ENCODE data around the gene CLDN6. TPM values are rescaled to one million over a fixed set of nuclear protein-coding genes. Genes with fewer than 3 reads are reported as not detected.
"Not testable (repeated sequence)": the region's sequence is repeated elsewhere in the genome, so short reads cannot be mapped to it uniquely, and the experiment has no call there.

The CLDN6 gene
- total and polyA plus RNA-seq, 7 experiments from 2014 or later, result not detected

DNA sequence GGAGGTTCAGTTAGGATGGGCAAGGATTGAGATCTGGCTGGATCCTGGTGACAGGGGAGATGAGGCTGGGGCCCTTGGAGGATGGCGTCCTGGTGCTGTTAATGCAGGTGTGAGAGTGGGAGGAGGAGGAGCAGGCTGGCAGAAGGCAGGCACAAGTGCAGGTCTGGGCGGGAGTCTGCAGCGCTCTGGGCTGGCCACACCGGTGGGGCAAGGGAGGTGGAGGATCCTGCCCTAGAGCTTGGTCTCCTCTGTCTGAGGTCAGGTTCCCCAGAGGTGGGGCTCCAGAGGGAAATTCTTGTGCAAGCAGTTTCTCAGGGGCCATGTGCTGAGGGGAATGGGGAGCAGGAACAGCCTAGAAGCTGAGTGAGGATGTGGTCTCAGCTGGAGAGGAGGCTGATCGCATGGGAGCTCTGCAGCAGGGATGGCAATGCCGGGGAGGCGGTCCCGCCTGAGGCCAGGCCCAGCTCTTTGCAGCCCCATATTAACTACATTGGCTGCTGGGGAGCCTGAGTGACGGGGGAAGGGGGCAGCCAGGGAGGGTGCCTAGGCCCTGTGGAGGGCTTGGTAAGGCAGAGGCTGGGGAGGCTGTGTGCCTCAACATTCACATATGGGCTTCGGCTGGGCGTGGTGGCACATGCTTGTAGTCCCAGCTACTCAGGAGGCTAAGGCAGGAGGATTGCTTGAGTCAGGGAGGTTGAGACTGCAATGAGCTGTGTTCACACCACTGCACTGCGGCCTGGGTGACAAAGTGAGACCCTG, 34.8 kb upstream of the CLDN6 start:
- POLR2A ChIA-PET; H3K9me3 ChIP-seq (ENCODE audit: control insufficient read depth in 2 of 3, low read length in 3 of 3); H3K27me3 ChIP-seq (ENCODE audit: control insufficient read depth in 2 of 2, insufficient read depth in 2 of 2, low read length in 2 of 2); CTCF ChIA-PET; H3K9me3 Mint-ChIP-seq; H3K27me3 Mint-ChIP-seq; H3K4me3 ChIP-seq (ENCODE audit: low read length); DNase-seq; H3K36me3 ChIP-seq (ENCODE audit: control insufficient read depth in 2 of 3, insufficient read depth in 3 of 3, low read length in 3 of 3); intact Hi-C loops (cut with micrococcal nuclease): not testable (repeated sequence)
- H3K27ac ChIP-seq (ENCODE audit: low read depth, low read length), result peak overlapping the region; percentile 29
- peaks cover 13 to 30% of the 10 kb centered on the region in 2 donors for H3K4me1 ChIP-seq (ENCODE audit: control insufficient read depth in 2 of 2, insufficient read depth in 2 of 2, low read length in 2 of 2)
- ATAC-seq, result peak; percentile 17
- peak overlapping the region in 2 of 10 donors; percentile 7 to 70 for H3K4me3 Mint-ChIP-seq
- H3K4me1 Mint-ChIP-seq, result peaks cover 20 to 72% (median 51%) of the 10 kb centered on the region in 7 donors
- peaks cover 0 to 60% (median 3%) of the 10 kb centered on the region in 5 donors for H3K36me3 Mint-ChIP-seq
- H3K27ac Mint-ChIP-seq, result peak overlapping the region in 4 of 9 donors; percentile 18 to 72 (median 43)

DNA sequence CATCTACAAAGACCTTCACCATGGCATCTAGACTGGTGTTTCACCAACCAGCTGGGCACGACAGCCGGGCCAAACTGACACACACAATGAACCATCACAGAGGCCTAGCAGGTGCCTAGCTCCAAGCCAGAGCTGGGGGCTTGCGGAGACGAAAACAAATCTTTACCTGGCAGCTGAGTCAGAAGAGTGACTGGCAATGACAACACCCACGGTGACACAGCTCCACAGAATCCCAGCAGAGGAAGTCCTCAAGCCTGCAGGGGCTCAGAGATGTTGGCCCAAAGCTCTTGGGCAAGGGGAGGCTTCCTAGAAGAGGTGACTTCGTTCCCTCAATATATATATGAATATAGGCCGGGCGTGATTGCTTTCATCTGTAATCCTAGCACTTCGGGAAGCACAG, 33.5 kb upstream of the CLDN6 start:
- no peak for ATAC-seq
- H3K4me3 Mint-ChIP-seq, result peak overlapping the region in 1 of 10 donors; percentile 70
- ChIA-PET CTCF (interaction anchor here (1.0 to 2.5 kb wide), 2 partner anchors 24 to 48 kb away, joined by 4 to 6 read pairs; no protein-coding TSS in a partner anchor), POLR2A (interaction anchor here (0.6 to 1.3 kb wide), 5 partner anchors 13 to 485 kb away, joined by 3 to 4 read pairs (median 3); partner anchors contain the start of gene IL32)
- H3K27me3 ChIP-seq (ENCODE audit: control insufficient read depth in 2 of 2, insufficient read depth in 2 of 2, low read length in 2 of 2), result no peaks in the 10 kb centered on the region
- intact Hi-C loops (cut with micrococcal nuclease), result no loop called here
- H3K27ac Mint-ChIP-seq, result peak overlapping the region in 1 of 9 donors; percentile 81
- H3K4me1 ChIP-seq (ENCODE audit: control insufficient read depth in 2 of 2, insufficient read depth in 2 of 2, low read length in 2 of 2), result peaks cover 18 to 20% of the 10 kb centered on the region in 2 donors
- no peak overlapping the region for H3K4me3 ChIP-seq (ENCODE audit: low read length)
- H3K9me3 Mint-ChIP-seq, result no peaks in the 10 kb centered on the region
- H3K27me3 Mint-ChIP-seq, result peaks cover 0 to 6% (median 0%) of the 10 kb centered on the region in 5 donors
- peaks cover 0 to 7% (median 0%) of the 10 kb centered on the region in 3 experiments for H3K36me3 ChIP-seq (ENCODE audit: control insufficient read depth in 2 of 3, insufficient read depth in 3 of 3, low read length in 3 of 3)
- H3K4me1 Mint-ChIP-seq, result peaks cover 20 to 60% (median 46%) of the 10 kb centered on the region in 7 donors
- peaks cover 0 to 50% (median 3%) of the 10 kb centered on the region in 5 donors for H3K36me3 Mint-ChIP-seq
- H3K9me3 ChIP-seq (ENCODE audit: control insufficient read depth in 2 of 3, low read length in 3 of 3), result no peaks in the 10 kb centered on the region
- no peak overlapping the region for H3K27ac ChIP-seq (ENCODE audit: low read depth, low read length)
- no peak for DNase-seq

DNA sequence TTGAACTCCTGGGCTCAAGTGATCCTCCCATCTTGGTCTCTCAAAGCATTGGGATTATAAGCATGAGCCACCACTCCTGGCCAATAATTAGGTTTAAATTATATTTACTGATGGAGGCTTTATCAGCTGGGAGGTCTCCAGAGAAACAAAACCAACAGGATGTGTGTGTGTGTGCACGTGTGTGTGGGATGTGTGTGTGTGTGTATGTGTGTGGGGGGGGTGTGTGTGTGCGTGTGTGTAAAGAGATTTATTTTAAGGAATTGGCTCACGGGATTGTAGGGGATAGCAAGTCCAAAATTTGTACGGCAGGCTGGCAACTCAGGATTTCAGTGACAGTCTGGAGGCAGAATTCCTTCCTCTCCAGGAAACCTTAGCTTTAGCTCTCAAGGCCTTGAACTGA, 33.0 kb upstream of the CLDN6 start:
- peaks cover 0 to under 1% of the 10 kb centered on the region in 2 donors for H3K27me3 ChIP-seq (ENCODE audit: control insufficient read depth in 2 of 2, insufficient read depth in 2 of 2, low read length in 2 of 2)
- H3K27ac Mint-ChIP-seq, result peak overlapping the region in 2 of 9 donors; percentile 54 to 81
- peaks cover 20 to 57% (median 43%) of the 10 kb centered on the region in 7 donors for H3K4me1 Mint-ChIP-seq
- DNase-seq (no peak), ATAC-seq (no peak)
- ChIA-PET CTCF (interaction anchor here (1.0 to 2.5 kb wide), 2 partner anchors 23 to 47 kb away, joined by 4 to 6 read pairs; no protein-coding TSS in a partner anchor), POLR2A (interaction anchor here (0.7 to 1.3 kb wide), 5 partner anchors 13 to 84 kb away, joined by 3 to 4 read pairs (median 3); partner anchors contain the start of genes IL32 and ZNF213)
- intact Hi-C loops (cut with micrococcal nuclease), result no loop called here
- no peak overlapping the region for H3K4me3 ChIP-seq (ENCODE audit: low read length)
- H3K27me3 Mint-ChIP-seq, result peaks cover 0 to 6% (median 0%) of the 10 kb centered on the region in 5 donors
- H3K36me3 Mint-ChIP-seq, result peaks cover 0 to 49% (median 3%) of the 10 kb centered on the region in 5 donors
- H3K4me3 Mint-ChIP-seq, result peak overlapping the region in 1 of 10 donors; percentile 70
- no peak overlapping the region for H3K27ac ChIP-seq (ENCODE audit: low read depth, low read length)
- no peaks in the 10 kb centered on the region for H3K9me3 Mint-ChIP-seq
- H3K36me3 ChIP-seq (ENCODE audit: control insufficient read depth in 2 of 3, insufficient read depth in 3 of 3, low read length in 3 of 3), result peaks cover 0 to 7% (median 0%) of the 10 kb centered on the region in 3 experiments
- H3K9me3 ChIP-seq (ENCODE audit: control insufficient read depth in 2 of 3, low read length in 3 of 3), result no peaks in the 10 kb centered on the region
- H3K4me1 ChIP-seq (ENCODE audit: control insufficient read depth in 2 of 2, insufficient read depth in 2 of 2, low read length in 2 of 2), result peaks cover 15 to 25% of the 10 kb centered on the region in 2 donors

DNA sequence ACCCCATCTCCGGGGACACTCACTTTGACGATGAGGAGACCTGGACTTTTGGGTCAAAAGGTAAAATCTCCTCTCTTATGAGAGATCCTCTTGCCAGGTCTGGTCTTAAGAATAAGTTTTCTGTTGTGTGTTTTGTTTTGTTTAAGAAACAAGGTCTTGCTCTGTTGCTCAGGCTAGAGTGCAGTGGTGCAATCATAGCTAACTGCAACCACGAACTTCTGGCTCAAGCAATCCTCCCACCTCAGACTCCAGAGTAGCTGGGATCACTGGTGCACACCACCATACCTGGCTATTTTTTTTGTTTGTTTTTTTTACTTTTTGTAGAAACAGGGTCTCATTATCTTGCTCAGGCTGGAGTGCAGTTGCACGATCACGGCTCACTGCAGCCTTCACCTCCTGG, 32.5 kb upstream of the CLDN6 start:
- Histone ChIP-seq H3K9me3 (ENCODE audit: control insufficient read depth in 2 of 3, low read length in 3 of 3) (no peaks in the 10 kb centered on the region), H3K27me3 (ENCODE audit: control insufficient read depth in 2 of 2, insufficient read depth in 2 of 2, low read length in 2 of 2) (peaks cover 0 to 4% of the 10 kb centered on the region in 2 donors), H3K36me3 (ENCODE audit: control insufficient read depth in 2 of 3, insufficient read depth in 3 of 3, low read length in 3 of 3) (peaks cover 0 to 7% (median 0%) of the 10 kb centered on the region in 3 experiments), H3K27ac (ENCODE audit: low read depth, low read length) (no peak overlapping the region), H3K4me3 (ENCODE audit: low read length) (no peak overlapping the region), H3K4me1 (ENCODE audit: control insufficient read depth in 2 of 2, insufficient read depth in 2 of 2, low read length in 2 of 2) (peaks cover 13 to 27% of the 10 kb centered on the region in 2 donors)
- peaks cover 18 to 53% (median 43%) of the 10 kb centered on the region in 7 donors for H3K4me1 Mint-ChIP-seq
- peaks cover 0 to 45% (median 3%) of the 10 kb centered on the region in 5 donors for H3K36me3 Mint-ChIP-seq
- ChIA-PET CTCF (interaction anchor here (0.6 to 2.5 kb wide), 5 partner anchors 23 to 72 kb away, joined by 3 to 8 read pairs (median 4); no protein-coding TSS in a partner anchor), POLR2A (interaction anchor here (0.7 to 1.1 kb wide), 3 partner anchors 15 to 121 kb away, joined by 3 to 4 read pairs (median 3); partner anchors contain the start of genes IL32 and ZNF213)
- intact Hi-C loops (cut with micrococcal nuclease), result no loop called here
- no peaks in the 10 kb centered on the region for H3K9me3 Mint-ChIP-seq
- ATAC-seq (no peak), DNase-seq (no peak)
- peaks cover 0 to 7% (median under 1%) of the 10 kb centered on the region in 5 donors for H3K27me3 Mint-ChIP-seq
- H3K4me3 Mint-ChIP-seq, result peak overlapping the region in 1 of 10 donors; percentile 70
- peak overlapping the region in 3 of 9 donors; percentile 54 to 81 (median 56) for H3K27ac Mint-ChIP-seq

GRCh38 chr16:3049921-3050481, 32.0 kb upstream of the CLDN6 start:
- no peak for DNase-seq
- intact Hi-C loops (cut with micrococcal nuclease), result no loop called here

GRCh38 chr16:3047387-3047720, 29.4 kb upstream of the CLDN6 start:
- CTCF ChIA-PET, result interaction anchor here (1.3 to 3.3 kb wide), 4 partner anchors 11 to 82 kb away, joined by 4 to 18 read pairs (median 8); no protein-coding TSS in a partner anchor
- peaks cover 16 to 49% (median 38%) of the 10 kb centered on the region in 7 donors for H3K4me1 Mint-ChIP-seq
- Histone ChIP-seq H3K36me3 (ENCODE audit: control insufficient read depth in 2 of 3, insufficient read depth in 3 of 3, low read length in 3 of 3) (no peaks in the 10 kb centered on the region), H3K27ac (ENCODE audit: low read depth, low read length) (no peak overlapping the region), H3K4me3 (ENCODE audit: low read length) (no peak overlapping the region), H3K27me3 (ENCODE audit: control insufficient read depth in 2 of 2, insufficient read depth in 2 of 2, low read length in 2 of 2) (peaks cover 0 to 28% of the 10 kb centered on the region in 2 donors), H3K9me3 (ENCODE audit: control insufficient read depth in 2 of 3, low read length in 3 of 3) (no peaks in the 10 kb centered on the region), H3K4me1 (ENCODE audit: control insufficient read depth in 2 of 2, insufficient read depth in 2 of 2, low read length in 2 of 2) (peaks cover 8 to 29% of the 10 kb centered on the region in 2 donors)
- intact Hi-C loops (cut with micrococcal nuclease), result no loop called here
- no peak for ATAC-seq
- no peak for DNase-seq
- peak overlapping the region in 1 of 9 donors; percentile 86 for H3K27ac Mint-ChIP-seq
- POLR2A ChIA-PET, result interaction anchor here (0.6 to 2.0 kb wide), 12 partner anchors 9 to 1759 kb away, joined by 3 to 7 read pairs (median 4); partner anchors contain the start of genes BICDL2 and ZNF213
- peak overlapping the region in 6 of 10 donors; percentile 32 to 85 (median 51) for H3K4me3 Mint-ChIP-seq
- H3K27me3 Mint-ChIP-seq, result peaks cover 6 to 29% (median 26%) of the 10 kb centered on the region in 5 donors
- H3K9me3 Mint-ChIP-seq, result peaks cover 0 to 2% (median 0%) of the 10 kb centered on the region in 11 donors
- peaks cover 0 to 30% (median 0%) of the 10 kb centered on the region in 5 donors for H3K36me3 Mint-ChIP-seq

More at GRCh38 chr16:3049921-3050481, 32.0 kb upstream of the CLDN6 start:
- Histone ChIP-seq H3K4me3 (ENCODE audit: low read length) (no peak overlapping the region), H3K4me1 (ENCODE audit: control insufficient read depth in 2 of 2, insufficient read depth in 2 of 2, low read length in 2 of 2) (peaks cover 12 to 27% of the 10 kb centered on the region in 2 donors), H3K27ac (ENCODE audit: low read depth, low read length) (no peak overlapping the region), H3K9me3 (ENCODE audit: control insufficient read depth in 2 of 3, low read length in 3 of 3) (no peaks in the 10 kb centered on the region), H3K36me3 (ENCODE audit: control insufficient read depth in 2 of 3, insufficient read depth in 3 of 3, low read length in 3 of 3) (peaks cover 0 to 7% (median 0%) of the 10 kb centered on the region in 3 experiments), H3K27me3 (ENCODE audit: control insufficient read depth in 2 of 2, insufficient read depth in 2 of 2, low read length in 2 of 2) (peaks cover 0 to 4% of the 10 kb centered on the region in 2 donors)
- peaks cover 0 to 12% (median 5%) of the 10 kb centered on the region in 5 donors for H3K27me3 Mint-ChIP-seq
- peak overlapping the region in 2 of 9 donors; percentile 5 to 81 for H3K27ac Mint-ChIP-seq
- no peak for ATAC-seq
- H3K4me1 Mint-ChIP-seq, result peaks cover 13 to 53% (median 43%) of the 10 kb centered on the region in 7 donors
- H3K9me3 Mint-ChIP-seq, result peaks cover 0 to 2% (median 0%) of the 10 kb centered on the region in 11 donors
- peak overlapping the region in 1 of 10 donors; percentile 70 for H3K4me3 Mint-ChIP-seq
- ChIA-PET POLR2A (interaction anchor here (0.7 to 0.8 kb wide), 3 partner anchors 79 to 121 kb away, joined by 3 to 4 read pairs (median 3); partner anchors contain the start of gene ZNF213), CTCF (interaction anchor here (0.6 to 3.3 kb wide), 7 partner anchors 9 to 79 kb away, joined by 3 to 18 read pairs (median 4); no protein-coding TSS in a partner anchor)
- H3K36me3 Mint-ChIP-seq, result peaks cover 0 to 44% (median 3%) of the 10 kb centered on the region in 5 donors
